Adipocyte (in vitro differentiated cells): ENCODE data around the gene RBP3.

Experiments
- DNase-seq: peaks from one replicate; pipeline ENCODE4 v3.0.0-alpha.2; 2015; ENCODE audit warnings: low read depth
- H3K27me3 ChIP-seq: replicated peaks from 2 replicates; pipeline ENCODE4 v1.7.0; 2013; ENCODE audit warnings: mild to moderate bottlenecking, low read length, moderate library complexity; ENCODE audit not compliant: control insufficient read depth, insufficient read depth
- H3K36me3 ChIP-seq: 2 replicates; pipeline ENCODE4 v1.7.0; 2013; ENCODE audit warnings: low read length, mild to moderate bottlenecking, moderate library complexity; ENCODE audit not compliant: control insufficient read depth, insufficient read depth, severe bottlenecking
- H3K4me1 ChIP-seq: 2 replicates; pipeline ENCODE4 v1.7.0; 2013; ENCODE audit warnings: mild to moderate bottlenecking, low read length, moderate library complexity; ENCODE audit not compliant: control insufficient read depth, insufficient read depth
- H3K4me3 ChIP-seq: 2 replicates; pipeline ENCODE4 v1.7.0; 2013; ENCODE audit warnings: mild to moderate bottlenecking, low read length, moderate library complexity
- H3K9ac ChIP-seq: 2 replicates; pipeline ENCODE4 v1.7.0; 2013; ENCODE audit warnings: mild to moderate bottlenecking, low read length, moderate library complexity
- H3K9me3 ChIP-seq: 2 replicates; pipeline ENCODE4 v1.7.0; 2013; ENCODE audit warnings: mild to moderate bottlenecking, low read length, moderate library complexity; ENCODE audit not compliant: control insufficient read depth

Gene RBP3

DNA sequence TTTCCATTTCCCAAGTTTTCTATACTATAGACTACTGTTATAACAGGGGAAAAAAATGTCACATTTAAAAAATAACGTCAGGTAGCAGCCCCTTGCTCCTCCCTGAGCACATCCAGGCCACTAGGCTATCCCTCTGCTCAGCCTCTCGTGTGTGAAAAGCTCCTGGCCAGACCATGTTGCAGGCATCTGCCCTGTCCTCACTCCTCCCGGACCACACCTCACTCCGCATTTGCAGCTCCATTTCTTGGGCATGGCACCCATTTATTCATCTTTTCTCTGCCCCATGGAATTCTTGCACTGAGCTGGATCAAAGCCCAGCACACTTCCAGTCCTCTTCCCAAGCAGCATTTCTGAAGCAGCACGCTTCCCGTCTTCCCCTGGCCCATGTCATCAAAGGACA lies 27.4 kb upstream of the RBP3 start:
- H3K9me3 ChIP-seq: no peaks in the 10 kb centered on the region
- H3K9ac ChIP-seq: no peak overlapping the region
- no peaks in the 10 kb centered on the region for H3K36me3 ChIP-seq
- no peak overlapping the region for H3K4me3 ChIP-seq
- H3K27me3 ChIP-seq: peaks cover 58% of the 10 kb centered on the region
- no peaks in the 10 kb centered on the region for H3K4me1 ChIP-seq
- DNase-seq: no peak

DNA sequence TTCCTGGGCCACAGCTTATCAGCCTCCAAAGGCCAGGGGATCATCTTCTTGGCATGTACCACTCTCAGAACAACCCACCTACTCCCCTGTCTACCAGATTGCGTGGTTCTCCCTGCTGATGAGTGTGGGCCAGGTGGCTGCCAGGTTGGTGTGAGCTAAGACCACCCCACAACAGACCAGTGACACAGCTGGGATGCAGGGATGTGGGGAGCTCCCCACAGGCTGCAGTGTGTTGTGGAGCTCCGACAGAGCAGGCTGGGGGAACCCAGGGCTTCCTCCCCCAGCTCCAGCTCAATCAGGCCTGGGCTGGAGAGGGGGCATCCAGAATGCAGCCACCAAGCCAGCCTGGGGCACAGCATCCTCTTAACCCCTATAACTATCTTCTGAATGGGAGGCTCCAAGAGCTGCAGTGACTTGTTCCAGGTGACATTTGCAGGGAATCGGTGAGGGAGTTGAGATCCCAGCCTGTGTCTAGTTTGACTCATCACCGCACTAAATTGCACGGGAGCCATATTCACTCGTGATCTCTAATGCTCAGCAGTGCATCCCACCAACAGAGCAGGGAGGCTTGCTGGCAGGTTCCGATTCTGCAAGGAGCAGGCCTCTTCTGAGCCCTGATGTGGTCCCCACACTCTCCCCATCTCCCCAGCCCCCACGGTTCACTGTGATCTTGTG lies 26.5 kb upstream of the RBP3 start:
- H3K9me3 ChIP-seq: no peaks in the 10 kb centered on the region
- no peak for DNase-seq
- peaks cover 58% of the 10 kb centered on the region for H3K27me3 ChIP-seq
- H3K36me3 ChIP-seq: no peaks in the 10 kb centered on the region
- H3K4me3 ChIP-seq: no peak overlapping the region
- H3K9ac ChIP-seq: no peak overlapping the region
- no peaks in the 10 kb centered on the region for H3K4me1 ChIP-seq

DNA sequence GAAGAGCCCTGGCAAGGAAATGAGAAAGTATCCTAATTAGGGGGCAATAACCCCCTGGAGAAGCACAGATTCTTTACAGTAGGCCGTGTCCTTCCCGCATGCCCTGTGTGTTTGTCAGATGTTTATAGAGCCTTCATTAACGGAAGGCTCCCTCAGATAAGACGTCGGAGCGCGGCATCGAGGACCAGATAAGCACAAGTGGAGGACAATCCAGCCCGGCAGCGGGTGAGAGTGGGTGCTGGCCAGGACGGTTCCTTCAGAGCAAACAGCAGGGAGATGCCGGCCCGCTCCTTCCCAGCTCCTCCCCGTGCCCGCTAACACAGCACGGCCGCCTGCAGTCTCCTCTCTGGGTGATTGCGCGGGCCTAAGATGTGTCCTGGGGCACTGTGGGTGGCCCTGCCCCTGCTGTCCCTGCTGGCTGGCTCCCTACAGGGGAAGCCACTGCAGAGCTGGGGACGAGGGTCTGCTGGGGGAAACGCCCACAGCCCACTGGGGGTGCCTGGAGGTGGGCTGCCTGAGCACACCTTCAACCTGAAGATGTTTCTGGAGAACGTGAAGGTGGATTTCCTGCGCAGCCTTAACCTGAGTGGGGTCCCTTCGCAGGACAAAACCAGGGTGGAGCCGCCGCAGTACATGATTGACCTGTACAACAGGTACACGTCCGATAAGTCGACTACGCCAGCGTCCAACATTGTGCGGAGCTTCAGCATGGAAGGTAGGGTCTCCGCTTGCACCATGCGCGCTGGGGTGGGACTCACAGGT lies 25.7 kb upstream of the RBP3 start, which contains the start of gene GDF2:
TSS of gene GDF2 (plus strand) at position 155 of the 762 bp plus-strand sequence. CDS start at position 370, 215 bp downstream.
- no peak for DNase-seq

DNA sequence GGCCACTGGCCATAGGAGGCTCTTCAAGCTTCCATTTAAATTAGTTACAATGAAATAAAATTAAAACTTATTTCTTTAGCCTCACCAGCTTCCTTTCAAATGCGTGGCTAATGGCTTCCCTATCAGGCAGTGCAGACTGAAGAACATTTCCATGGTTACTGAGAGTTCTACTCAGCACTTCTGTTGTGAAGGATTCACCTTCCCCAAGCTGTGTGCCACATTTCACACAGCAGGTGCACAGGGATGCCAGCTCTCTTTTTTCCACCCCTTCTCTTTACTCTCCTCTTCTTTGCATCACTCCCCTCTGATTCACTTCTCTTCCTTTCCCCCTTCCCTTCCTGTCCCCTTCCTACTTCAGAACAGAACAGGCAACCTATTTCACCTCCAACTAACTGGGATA lies 25.1 kb upstream of the RBP3 start:
- no peaks in the 10 kb centered on the region for H3K36me3 ChIP-seq
- no peaks in the 10 kb centered on the region for H3K4me1 ChIP-seq
- no peak overlapping the region for H3K4me3 ChIP-seq
- no peak overlapping the region for H3K9ac ChIP-seq
- H3K9me3 ChIP-seq: no peaks in the 10 kb centered on the region
- no peak for DNase-seq
- peaks cover 58% of the 10 kb centered on the region for H3K27me3 ChIP-seq

More for the DNA sequence above, 25.7 kb upstream of the RBP3 start, which contains the start of gene GDF2:
- H3K4me1 ChIP-seq: no peaks in the 10 kb centered on the region
- H3K9me3 ChIP-seq: no peaks in the 10 kb centered on the region
- H3K4me3 ChIP-seq: no peak within 1 kb of the TSS
- no peak within 1 kb of the TSS for H3K9ac ChIP-seq
- peaks cover 58% of the 10 kb centered on the region for H3K27me3 ChIP-seq
- H3K36me3 ChIP-seq: no peaks in the 10 kb centered on the region

DNA sequence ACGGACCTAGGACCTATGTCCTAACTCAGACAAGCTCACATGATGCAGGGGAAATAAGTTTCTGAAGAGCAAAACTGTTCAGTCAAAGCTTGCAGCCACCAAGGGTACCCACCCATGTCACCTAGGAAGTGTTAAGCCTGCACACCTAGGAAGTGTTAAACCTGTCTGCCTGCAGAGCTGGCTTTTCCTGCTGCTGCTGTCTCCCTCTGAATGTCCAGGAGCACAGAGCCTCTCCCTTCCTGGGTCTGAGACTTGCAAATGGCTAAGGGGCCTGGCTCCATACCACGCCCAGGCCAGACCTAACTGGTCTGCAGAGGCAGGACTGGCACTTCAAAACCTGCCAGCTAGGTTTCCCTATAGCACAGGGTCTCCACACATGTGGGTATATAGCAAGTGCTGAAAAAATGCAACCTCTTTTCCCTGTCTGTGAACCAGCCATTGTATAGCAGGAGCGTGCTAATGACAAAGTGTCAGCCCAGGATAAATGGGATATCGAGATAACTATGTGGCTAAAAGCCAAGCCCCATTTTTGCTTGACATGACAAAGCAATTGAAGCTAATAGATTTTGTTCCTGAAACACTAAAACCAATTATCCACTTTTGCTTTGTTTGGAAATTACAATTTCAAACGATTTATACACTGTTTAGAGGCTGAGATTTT lies 24.4 kb upstream of the RBP3 start:
- Histone ChIP-seq H3K9me3 (no peaks in the 10 kb centered on the region), H3K4me1 (no peaks in the 10 kb centered on the region), H3K4me3 (no peak overlapping the region), H3K9ac (no peak overlapping the region), H3K36me3 (no peaks in the 10 kb centered on the region), H3K27me3 (peaks cover 58% of the 10 kb centered on the region)
- no peak for DNase-seq

DNA sequence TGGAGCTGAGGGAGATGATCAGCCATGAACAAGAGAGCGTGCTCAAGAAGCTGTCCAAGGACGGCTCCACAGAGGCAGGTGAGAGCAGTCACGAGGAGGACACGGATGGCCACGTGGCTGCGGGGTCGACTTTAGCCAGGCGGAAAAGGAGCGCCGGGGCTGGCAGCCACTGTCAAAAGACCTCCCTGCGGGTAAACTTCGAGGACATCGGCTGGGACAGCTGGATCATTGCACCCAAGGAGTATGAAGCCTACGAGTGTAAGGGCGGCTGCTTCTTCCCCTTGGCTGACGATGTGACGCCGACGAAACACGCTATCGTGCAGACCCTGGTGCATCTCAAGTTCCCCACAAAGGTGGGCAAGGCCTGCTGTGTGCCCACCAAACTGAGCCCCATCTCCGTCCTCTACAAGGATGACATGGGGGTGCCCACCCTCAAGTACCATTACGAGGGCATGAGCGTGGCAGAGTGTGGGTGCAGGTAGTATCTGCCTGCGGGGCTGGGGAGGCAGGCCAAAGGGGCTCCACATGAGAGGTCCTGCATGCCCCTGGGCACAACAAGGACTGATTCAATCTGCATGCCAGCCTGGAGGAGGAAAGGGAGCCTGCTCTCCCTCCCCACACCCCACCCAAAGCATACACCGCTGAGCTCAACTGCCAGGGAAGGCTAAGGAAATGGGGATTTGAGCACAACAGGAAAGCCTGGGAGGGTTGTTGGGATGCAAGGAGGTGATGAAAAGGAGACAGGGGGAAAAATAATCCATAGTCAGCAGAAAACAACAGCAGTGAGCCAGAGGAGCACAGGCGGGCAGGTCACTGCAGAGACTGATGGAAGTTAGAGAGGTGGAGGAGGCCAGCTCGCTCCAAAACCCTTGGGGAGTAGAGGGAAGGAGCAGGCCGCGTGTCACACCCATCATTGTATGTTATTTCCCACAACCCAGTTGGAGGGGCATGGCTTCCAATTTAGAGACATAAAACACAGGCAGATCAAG lies 22.6 kb upstream of the RBP3 start:
- no peaks in the 10 kb centered on the region for H3K36me3 ChIP-seq
- DNase-seq: no peak

DNA sequence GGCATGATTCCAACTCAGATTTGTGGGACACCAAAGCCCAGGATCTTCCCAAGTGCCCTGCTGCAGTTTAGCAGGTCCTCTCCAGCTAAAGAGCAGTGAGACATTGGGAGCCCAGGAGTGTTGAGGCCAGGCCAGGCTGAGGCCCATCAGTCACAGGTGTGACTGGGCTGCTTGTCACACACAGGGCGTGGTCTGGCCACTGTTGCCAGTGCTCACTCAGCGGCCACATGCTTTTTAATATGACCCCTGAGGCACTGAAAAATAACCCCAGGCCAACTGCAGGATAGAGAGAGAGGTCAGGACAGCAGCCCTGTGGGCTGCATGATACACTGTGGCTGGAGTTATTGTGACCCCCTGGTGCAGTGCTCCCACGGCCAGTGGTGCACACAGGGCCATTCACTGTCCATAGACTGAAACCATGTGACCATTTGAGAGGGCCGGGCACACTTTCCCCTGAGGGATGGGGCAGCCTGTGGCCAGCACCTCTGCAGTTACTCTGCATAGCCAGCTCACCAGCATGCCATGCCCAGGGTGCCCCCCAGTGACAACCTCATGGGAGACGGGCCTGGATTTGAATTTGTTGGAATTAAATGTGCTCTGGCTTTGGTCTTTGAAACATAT lies 21.7 kb upstream of the RBP3 start:
- H3K9me3 ChIP-seq: no peaks in the 10 kb centered on the region
- no peak overlapping the region for H3K9ac ChIP-seq
- H3K27me3 ChIP-seq: peaks cover 48% of the 10 kb centered on the region
- no peak overlapping the region for H3K4me3 ChIP-seq
- DNase-seq: no peak
- H3K36me3 ChIP-seq: no peaks in the 10 kb centered on the region
- no peaks in the 10 kb centered on the region for H3K4me1 ChIP-seq

More for the DNA sequence above, 22.6 kb upstream of the RBP3 start:
- Histone ChIP-seq H3K4me1 (no peaks in the 10 kb centered on the region), H3K27me3 (peaks cover 48% of the 10 kb centered on the region), H3K9ac (no peak overlapping the region), H3K9me3 (no peaks in the 10 kb centered on the region), H3K4me3 (no peak overlapping the region)

DNA sequence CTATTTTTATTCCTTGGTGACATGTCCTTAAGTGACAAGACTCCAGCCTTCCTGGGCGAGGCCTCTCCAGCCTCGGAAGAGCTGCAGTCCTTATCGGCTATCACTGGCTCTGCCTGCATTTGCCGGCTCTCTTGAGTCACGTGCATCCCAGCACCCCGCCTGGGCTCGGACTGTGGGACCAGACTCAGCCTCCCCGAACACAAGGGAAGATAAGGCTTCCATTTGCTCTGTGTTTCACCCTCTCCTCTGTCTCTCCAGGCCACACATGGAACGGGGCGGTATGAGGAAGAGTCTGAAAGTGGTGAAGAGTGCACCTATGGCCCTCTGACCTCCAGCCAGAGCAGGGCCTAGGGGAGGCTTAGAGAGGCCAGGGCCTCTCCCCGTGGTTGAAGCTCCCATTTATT lies 21.2 kb upstream of the RBP3 start:
- no peaks in the 10 kb centered on the region for H3K36me3 ChIP-seq
- H3K4me1 ChIP-seq: no peaks in the 10 kb centered on the region
- H3K27me3 ChIP-seq: peaks cover 45% of the 10 kb centered on the region
- no peak overlapping the region for H3K9ac ChIP-seq
- no peak for DNase-seq
- no peak overlapping the region for H3K4me3 ChIP-seq
- no peaks in the 10 kb centered on the region for H3K9me3 ChIP-seq

DNA sequence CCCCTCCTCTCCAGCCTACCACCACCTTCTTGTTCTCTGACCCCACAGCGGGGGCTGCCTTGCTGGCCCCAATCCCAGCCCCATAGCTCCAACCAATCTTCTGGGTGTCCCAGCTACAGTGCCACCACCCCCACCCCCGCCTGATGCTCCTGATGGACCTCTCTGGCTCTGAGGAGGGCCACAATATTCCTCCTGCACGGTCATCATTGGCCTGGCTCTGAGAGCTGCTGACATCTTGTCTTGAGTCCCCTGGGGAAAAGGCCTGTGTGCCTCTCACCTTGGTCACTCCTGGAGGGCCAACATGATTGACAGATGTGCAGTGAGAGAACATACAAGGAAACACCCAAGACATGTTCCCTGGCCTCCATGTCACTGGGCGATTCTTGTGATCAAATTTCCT lies 18.3 kb upstream of the RBP3 start:
- no peaks in the 10 kb centered on the region for H3K4me1 ChIP-seq
- DNase-seq: no peak
- H3K9ac ChIP-seq: no peak overlapping the region
- H3K36me3 ChIP-seq: no peaks in the 10 kb centered on the region
- no peak overlapping the region for H3K4me3 ChIP-seq
- no peaks in the 10 kb centered on the region for H3K9me3 ChIP-seq
- peaks cover 32% of the 10 kb centered on the region for H3K27me3 ChIP-seq

DNA sequence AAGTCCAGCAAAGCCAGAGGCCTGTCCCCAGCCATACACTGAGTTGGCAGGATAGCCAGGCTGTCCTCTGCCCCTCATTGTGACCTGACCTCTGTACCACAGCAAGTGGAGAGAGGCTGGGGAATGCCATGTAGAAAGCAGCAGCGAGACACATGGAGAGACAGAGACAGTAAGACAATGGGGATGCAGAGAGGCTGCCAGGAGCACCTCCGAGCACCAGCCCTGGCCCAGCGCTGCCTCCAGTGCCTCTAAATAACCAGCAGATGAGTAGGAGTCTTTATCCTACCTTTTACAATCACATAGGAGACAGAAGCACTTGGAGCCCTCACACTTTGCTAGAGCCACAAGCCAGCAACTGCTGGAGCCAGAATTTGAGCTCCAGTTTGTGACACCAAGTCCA lies 17.8 kb upstream of the RBP3 start:
- H3K4me3 ChIP-seq: no peak overlapping the region
- DNase-seq: no peak
- no peak overlapping the region for H3K9ac ChIP-seq
- no peaks in the 10 kb centered on the region for H3K9me3 ChIP-seq
- H3K36me3 ChIP-seq: no peaks in the 10 kb centered on the region
- peaks cover 31% of the 10 kb centered on the region for H3K27me3 ChIP-seq
- no peaks in the 10 kb centered on the region for H3K4me1 ChIP-seq
